GM12878 (cell line): ENCODE data around the gene CAPN14. TPM values are rescaled to one million over a fixed set of nuclear protein-coding genes. Genes with fewer than 3 reads are reported as not detected.

Source experiments
- CHD4 ChIP-seq: fragments of 200-600 bp; sonication (generic); IDR thresholded peaks from 2 replicates; pipeline ENCODE4 v1.6.1; 2016; ENCODE audit warnings: mild to moderate bottlenecking
- CREM ChIP-seq: IDR thresholded peaks from 2 replicates; pipeline ENCODE4 v1.6.1; 2014; ENCODE audit warnings: antibody characterized with exemption, low read depth
- GATAD2B ChIP-seq: fragments of 450-650 bp; conservative IDR thresholded peaks from 2 replicates; pipeline ENCODE4 v1.6.1; 2017; ENCODE audit warnings: low read depth, mild to moderate bottlenecking, moderate library complexity
- NFXL1 ChIP-seq: fragments of 450-650 bp; IDR thresholded peaks from 2 replicates; pipeline ENCODE4 v1.6.1; 2017; ENCODE audit warnings: antibody characterized with exemption, mild to moderate bottlenecking, borderline replicate concordance
- NR2C2 ChIP-seq: IDR thresholded peaks from 2 replicates; pipeline ENCODE4 v1.6.1; 2011; ENCODE audit warnings: borderline replicate concordance, low read depth; ENCODE audit not compliant: control insufficient read depth, insufficient read length
- SIX5 ChIP-seq: IDR thresholded peaks from 2 replicates; pipeline ENCODE4 v1.6.1; 2011; ENCODE audit warnings: mild to moderate bottlenecking, low read depth, low read length, moderate library complexity; ENCODE audit not compliant: severe bottlenecking
- SUZ12 ChIP-seq: fragments of 200-600 bp; sonication (generic); IDR thresholded peaks from one replicate; pipeline ENCODE4 v1.6.1; 2018; ENCODE audit warnings: antibody characterized with exemption, mild to moderate bottlenecking; ENCODE audit not compliant: unreplicated experiment
- TCF7 ChIP-seq: IDR thresholded peaks from 2 replicates; pipeline ENCODE4 v1.6.1; 2014; ENCODE audit warnings: antibody characterized with exemption, borderline replicate concordance
- ZNF384 ChIP-seq: IDR thresholded peaks from 2 replicates; pipeline ENCODE4 v1.6.1; 2012; ENCODE audit warnings: low read depth, mild to moderate bottlenecking, low read length, improper control_type of control experiment, borderline replicate concordance
- polyA plus RNA-seq, 11 experiments: library from polyadenylated mRNA; depleted of rRNA in 4 of 11; unstranded in 6 of 11; stranded (reverse) in 5 of 11; fragments of >200 nt; fragmentation: Nextera tagmentation in 4 of 11; fragmentation: Illumina TruSeq in 1 of 11; extraction: Ambion mirVana in 4 of 11; extraction: Trizol in 1 of 11; gene quantifications; 1 replicate in 1 of 11; 2 replicates in 10 of 11; pipeline versions ENCODE4 v1.2.1 to v1.2.3, GENCODE V29; 2011 to 2016; ENCODE audit warnings: inconsistent platforms in 2 of 11, missing spikeins in 2 of 11, low read depth in 1 of 11
- total RNA-seq, 4 experiments: library from RNA; depleted of rRNA in 3 of 4; stranded (reverse); fragments of >200 nt in 3 of 4; fragmentation: Illumina TruSeq in 1 of 4; extraction: Trizol in 1 of 4; gene quantifications; 2 replicates each; pipeline versions ENCODE4 v1.2.1 to v1.2.3, GENCODE V29; 2013 to 2021
- TF ChIP-seq, protein P1 (sequence below): fragments of 450-650 bp; formaldehyde crosslinking; IDR thresholded peaks from 2 replicates; pipeline ENCODE4 v1.4.0; 2020; ENCODE audit warnings: mild to moderate bottlenecking, moderate library complexity
- TF ChIP-seq, protein P2 (sequence below): fragments of 450-650 bp; IDR thresholded peaks from 2 replicates; pipeline ENCODE4 v1.6.1; 2018; ENCODE audit warnings: borderline replicate concordance, mild to moderate bottlenecking; ENCODE audit not compliant: partially characterized antibody
- TF ChIP-seq, protein P3 (sequence below): IDR thresholded peaks from 2 replicates; pipeline ENCODE4 v1.6.1; 2012; ENCODE audit warnings: low read depth, low read length, improper control_type of control experiment
- TF ChIP-seq, protein P4 (sequence below): fragments of 450-650 bp; IDR thresholded peaks from 2 replicates; pipeline ENCODE4 v1.6.1; 2017; ENCODE audit warnings: antibody characterized with exemption, mild to moderate bottlenecking, moderate library complexity
- TF ChIP-seq, protein P5 (sequence below): fragments of 150-350 bp; IDR thresholded peaks from 2 replicates; pipeline ENCODE4 v1.6.1; 2016; ENCODE audit warnings: low read depth, low read length

Gene CAPN14
- total and polyA plus RNA-seq, 10 of the 15 experiments (the other 5 are each of a cell fraction or from before 2014, with no cell fraction given): 0.08 to 1.5 (median 1.1) TPM

DNA sequence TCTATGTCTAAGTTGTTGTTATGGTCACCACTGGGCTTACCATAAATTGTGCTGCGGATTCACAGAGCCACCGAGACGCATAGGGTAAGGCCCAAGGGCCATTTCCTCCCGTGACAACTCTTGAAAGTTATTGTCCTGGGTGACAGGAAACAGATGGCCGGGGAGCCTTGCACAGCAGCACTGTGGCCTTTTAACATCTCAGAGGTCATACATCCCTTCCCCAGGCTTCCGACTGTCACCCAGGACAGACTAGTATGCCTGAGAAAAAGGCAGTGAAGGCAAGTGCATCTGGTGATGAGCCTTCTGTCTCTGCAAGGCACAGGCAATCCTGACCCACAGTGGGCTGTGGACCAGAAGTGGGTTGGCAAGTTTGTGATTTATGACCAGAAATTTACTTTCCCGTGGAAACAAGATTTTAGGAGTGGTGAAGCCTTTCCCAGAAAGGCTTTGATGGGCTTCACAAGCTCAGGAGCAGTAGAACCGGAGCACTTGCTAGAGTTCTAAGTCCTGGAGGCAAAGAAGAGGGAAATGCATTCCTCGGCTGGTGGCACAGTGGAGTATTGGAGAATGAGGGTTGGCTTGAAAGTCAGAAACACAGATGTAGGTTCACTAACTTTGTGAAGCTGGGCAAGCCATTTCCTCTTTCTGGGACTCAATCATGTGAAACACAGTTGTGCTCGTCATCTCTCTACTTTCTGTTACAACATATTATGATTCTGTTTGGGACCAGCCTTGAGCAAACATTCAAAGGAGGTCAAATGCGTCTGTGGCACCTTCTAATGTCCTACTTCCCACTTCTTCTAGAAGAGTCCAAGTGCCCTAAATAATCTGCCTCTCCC, 2.0 kb upstream of the CAPN14 start (continued):
- TF ChIP-seq SIX5 (no peak), ZNF384 (no peak), CREM (peak; percentile 43; the same call in 1 of the 2 replicates), SUZ12 (no peak), TCF7 (no peak), CHD4 (no peak), NR2C2 (no peak), NFXL1 (no peak), GATAD2B (no peak)
- TF ChIP-seq, protein P1, sequence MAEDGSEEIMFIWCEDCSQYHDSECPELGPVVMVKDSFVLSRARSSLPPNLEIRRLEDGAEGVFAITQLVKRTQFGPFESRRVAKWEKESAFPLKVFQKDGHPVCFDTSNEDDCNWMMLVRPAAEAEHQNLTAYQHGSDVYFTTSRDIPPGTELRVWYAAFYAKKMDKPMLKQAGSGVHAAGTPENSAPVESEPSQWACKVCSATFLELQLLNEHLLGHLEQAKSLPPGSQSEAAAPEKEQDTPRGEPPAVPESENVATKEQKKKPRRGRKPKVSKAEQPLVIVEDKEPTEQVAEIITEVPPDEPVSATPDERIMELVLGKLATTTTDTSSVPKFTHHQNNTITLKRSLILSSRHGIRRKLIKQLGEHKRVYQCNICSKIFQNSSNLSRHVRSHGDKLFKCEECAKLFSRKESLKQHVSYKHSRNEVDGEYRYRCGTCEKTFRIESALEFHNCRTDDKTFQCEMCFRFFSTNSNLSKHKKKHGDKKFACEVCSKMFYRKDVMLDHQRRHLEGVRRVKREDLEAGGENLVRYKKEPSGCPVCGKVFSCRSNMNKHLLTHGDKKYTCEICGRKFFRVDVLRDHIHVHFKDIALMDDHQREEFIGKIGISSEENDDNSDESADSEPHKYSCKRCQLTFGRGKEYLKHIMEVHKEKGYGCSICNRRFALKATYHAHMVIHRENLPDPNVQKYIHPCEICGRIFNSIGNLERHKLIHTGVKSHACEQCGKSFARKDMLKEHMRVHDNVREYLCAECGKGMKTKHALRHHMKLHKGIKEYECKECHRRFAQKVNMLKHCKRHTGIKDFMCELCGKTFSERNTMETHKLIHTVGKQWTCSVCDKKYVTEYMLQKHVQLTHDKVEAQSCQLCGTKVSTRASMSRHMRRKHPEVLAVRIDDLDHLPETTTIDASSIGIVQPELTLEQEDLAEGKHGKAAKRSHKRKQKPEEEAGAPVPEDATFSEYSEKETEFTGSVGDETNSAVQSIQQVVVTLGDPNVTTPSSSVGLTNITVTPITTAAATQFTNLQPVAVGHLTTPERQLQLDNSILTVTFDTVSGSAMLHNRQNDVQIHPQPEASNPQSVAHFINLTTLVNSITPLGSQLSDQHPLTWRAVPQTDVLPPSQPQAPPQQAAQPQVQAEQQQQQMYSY (CRISPR knock-in tag): no peak
- TF ChIP-seq, protein P2, sequence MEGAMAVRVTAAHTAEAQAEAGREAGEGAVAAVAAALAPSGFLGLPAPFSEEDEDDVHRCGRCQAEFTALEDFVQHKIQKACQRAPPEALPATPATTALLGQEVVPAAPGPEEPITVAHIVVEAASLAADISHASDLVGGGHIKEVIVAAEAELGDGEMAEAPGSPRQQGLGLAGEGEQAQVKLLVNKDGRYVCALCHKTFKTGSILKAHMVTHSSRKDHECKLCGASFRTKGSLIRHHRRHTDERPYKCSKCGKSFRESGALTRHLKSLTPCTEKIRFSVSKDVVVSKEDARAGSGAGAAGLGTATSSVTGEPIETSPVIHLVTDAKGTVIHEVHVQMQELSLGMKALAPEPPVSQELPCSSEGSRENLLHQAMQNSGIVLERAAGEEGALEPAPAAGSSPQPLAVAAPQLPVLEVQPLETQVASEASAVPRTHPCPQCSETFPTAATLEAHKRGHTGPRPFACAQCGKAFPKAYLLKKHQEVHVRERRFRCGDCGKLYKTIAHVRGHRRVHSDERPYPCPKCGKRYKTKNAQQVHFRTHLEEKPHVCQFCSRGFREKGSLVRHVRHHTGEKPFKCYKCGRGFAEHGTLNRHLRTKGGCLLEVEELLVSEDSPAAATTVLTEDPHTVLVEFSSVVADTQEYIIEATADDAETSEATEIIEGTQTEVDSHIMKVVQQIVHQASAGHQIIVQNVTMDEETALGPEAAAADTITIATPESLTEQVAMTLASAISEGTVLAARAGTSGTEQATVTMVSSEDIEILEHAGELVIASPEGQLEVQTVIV: no peak
- TF ChIP-seq, protein P3, sequence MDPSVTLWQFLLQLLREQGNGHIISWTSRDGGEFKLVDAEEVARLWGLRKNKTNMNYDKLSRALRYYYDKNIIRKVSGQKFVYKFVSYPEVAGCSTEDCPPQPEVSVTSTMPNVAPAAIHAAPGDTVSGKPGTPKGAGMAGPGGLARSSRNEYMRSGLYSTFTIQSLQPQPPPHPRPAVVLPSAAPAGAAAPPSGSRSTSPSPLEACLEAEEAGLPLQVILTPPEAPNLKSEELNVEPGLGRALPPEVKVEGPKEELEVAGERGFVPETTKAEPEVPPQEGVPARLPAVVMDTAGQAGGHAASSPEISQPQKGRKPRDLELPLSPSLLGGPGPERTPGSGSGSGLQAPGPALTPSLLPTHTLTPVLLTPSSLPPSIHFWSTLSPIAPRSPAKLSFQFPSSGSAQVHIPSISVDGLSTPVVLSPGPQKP: no peak
- TF ChIP-seq, protein P4, sequence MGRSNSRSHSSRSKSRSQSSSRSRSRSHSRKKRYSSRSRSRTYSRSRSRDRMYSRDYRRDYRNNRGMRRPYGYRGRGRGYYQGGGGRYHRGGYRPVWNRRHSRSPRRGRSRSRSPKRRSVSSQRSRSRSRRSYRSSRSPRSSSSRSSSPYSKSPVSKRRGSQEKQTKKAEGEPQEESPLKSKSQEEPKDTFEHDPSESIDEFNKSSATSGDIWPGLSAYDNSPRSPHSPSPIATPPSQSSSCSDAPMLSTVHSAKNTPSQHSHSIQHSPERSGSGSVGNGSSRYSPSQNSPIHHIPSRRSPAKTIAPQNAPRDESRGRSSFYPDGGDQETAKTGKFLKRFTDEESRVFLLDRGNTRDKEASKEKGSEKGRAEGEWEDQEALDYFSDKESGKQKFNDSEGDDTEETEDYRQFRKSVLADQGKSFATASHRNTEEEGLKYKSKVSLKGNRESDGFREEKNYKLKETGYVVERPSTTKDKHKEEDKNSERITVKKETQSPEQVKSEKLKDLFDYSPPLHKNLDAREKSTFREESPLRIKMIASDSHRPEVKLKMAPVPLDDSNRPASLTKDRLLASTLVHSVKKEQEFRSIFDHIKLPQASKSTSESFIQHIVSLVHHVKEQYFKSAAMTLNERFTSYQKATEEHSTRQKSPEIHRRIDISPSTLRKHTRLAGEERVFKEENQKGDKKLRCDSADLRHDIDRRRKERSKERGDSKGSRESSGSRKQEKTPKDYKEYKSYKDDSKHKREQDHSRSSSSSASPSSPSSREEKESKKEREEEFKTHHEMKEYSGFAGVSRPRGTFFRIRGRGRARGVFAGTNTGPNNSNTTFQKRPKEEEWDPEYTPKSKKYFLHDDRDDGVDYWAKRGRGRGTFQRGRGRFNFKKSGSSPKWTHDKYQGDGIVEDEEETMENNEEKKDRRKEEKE: no peak
- TF ChIP-seq, protein P5, sequence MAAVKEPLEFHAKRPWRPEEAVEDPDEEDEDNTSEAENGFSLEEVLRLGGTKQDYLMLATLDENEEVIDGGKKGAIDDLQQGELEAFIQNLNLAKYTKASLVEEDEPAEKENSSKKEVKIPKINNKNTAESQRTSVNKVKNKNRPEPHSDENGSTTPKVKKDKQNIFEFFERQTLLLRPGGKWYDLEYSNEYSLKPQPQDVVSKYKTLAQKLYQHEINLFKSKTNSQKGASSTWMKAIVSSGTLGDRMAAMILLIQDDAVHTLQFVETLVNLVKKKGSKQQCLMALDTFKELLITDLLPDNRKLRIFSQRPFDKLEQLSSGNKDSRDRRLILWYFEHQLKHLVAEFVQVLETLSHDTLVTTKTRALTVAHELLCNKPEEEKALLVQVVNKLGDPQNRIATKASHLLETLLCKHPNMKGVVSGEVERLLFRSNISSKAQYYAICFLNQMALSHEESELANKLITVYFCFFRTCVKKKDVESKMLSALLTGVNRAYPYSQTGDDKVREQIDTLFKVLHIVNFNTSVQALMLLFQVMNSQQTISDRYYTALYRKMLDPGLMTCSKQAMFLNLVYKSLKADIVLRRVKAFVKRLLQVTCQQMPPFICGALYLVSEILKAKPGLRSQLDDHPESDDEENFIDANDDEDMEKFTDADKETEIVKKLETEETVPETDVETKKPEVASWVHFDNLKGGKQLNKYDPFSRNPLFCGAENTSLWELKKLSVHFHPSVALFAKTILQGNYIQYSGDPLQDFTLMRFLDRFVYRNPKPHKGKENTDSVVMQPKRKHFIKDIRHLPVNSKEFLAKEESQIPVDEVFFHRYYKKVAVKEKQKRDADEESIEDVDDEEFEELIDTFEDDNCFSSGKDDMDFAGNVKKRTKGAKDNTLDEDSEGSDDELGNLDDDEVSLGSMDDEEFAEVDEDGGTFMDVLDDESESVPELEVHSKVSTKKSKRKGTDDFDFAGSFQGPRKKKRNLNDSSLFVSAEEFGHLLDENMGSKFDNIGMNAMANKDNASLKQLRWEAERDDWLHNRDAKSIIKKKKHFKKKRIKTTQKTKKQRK: no peak
